ENCODE data around the gene CASKIN1. TPM values are rescaled to one million over a fixed set of nuclear protein-coding genes. Genes with fewer than 3 reads are reported as not detected.
"Not testable (repeated sequence)": the region's sequence is repeated elsewhere in the genome, so short reads cannot be mapped to it uniquely, and the experiment has no call there.

The CASKIN1 gene
- total RNA-seq, 1 experiment from 2014 or later: 5.9 TPM

DNA sequence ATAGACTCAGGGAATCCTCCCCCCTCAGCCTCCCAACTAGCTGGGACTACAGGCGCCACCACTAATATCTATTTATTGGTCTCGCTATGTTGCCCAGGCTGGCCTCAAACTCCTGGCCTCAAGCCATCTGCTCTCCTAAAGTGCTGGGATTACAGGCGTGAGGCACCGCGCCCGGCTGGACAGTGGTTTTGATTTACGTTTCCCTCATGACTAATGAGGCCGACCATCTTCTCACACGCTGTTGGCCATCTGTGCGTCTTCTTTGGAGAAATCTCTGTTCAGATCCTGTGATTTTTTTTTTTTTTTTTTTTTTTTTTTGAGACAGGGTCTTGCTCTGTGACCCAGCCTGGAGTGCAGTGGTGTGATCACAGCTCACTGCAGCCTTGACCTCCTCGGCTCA lies 67.2 kb downstream of the CASKIN1 start:
- POLR2A ChIA-PET; H2AFZ ChIP-seq (ENCODE audit: low read depth, low read length, poor library complexity, severe bottlenecking); H3K9me3 ChIP-seq (ENCODE audit: control insufficient read depth in 1 of 2, insufficient read depth in 1 of 2, low read depth in 1 of 2, low read length in 2 of 2); DNase-seq (ENCODE audit: low read depth, low spot score); BruUV-seq (replicated peaks); H3K36me3 ChIP-seq (ENCODE audit: control insufficient read depth in 1 of 2, insufficient read depth in 2 of 2, low read length in 2 of 2); H3K4me3 ChIP-seq (replicated peaks in 1 of 2; ENCODE audit: low read depth in 1 of 2, low read length in 2 of 2); intact Hi-C loops (cut with micrococcal nuclease); H4K20me1 ChIP-seq (ENCODE audit: insufficient read depth); CTCF ChIA-PET; H3K27me3 ChIP-seq (ENCODE audit: insufficient read depth, low read length); H3K9me2 ChIP-seq (ENCODE audit: insufficient read depth); RAD21 ChIA-PET (ENCODE audit: low non-redundant PET in 1 of 2, low total read pairs in 2 of 2, uncharacterized antibody in 2 of 2, unreplicated experiment in 2 of 2): not testable (repeated sequence)
- peak overlapping the region; percentile 84 for H3K27ac ChIP-seq (ENCODE audit: low read depth, low read length)
- ATAC-seq: peak; percentile 20
- H3K4me1 ChIP-seq (ENCODE audit: control insufficient read depth in 1 of 2, insufficient read depth in 2 of 2, low read length in 2 of 2): peaks cover 11 to 29% of the 10 kb centered on the region in 2 experiments
- H3K79me2 ChIP-seq (ENCODE audit: insufficient read depth, low read length): peaks cover 27% of the 10 kb centered on the region; the same call in 1 of the 2 replicates
- peak overlapping the region; percentile 65; the same call in 1 of the 2 replicates for H3K9ac ChIP-seq (ENCODE audit: low read length)
- peak overlapping the region; percentile 78 for H3K4me2 ChIP-seq (ENCODE audit: low read length)

- H4K20me1 ChIP-seq (ENCODE audit: insufficient read depth); BruUV-seq (replicated peaks); H3K9me2 ChIP-seq (ENCODE audit: insufficient read depth); H3K9me3 ChIP-seq (ENCODE audit: control insufficient read depth in 1 of 2, insufficient read depth in 1 of 2, low read depth in 1 of 2, low read length in 2 of 2); H3K36me3 ChIP-seq (ENCODE audit: control insufficient read depth in 1 of 2, insufficient read depth in 2 of 2, low read length in 2 of 2); H3K4me3 ChIP-seq (replicated peaks in 1 of 2; ENCODE audit: low read depth in 1 of 2, low read length in 2 of 2); H2AFZ ChIP-seq (ENCODE audit: low read depth, low read length, poor library complexity, severe bottlenecking); CTCF ChIA-PET; H3K27me3 ChIP-seq (ENCODE audit: insufficient read depth, low read length); intact Hi-C loops (cut with micrococcal nuclease); POLR2A ChIA-PET; RAD21 ChIA-PET (ENCODE audit: low non-redundant PET in 1 of 2, low total read pairs in 2 of 2, uncharacterized antibody in 2 of 2, unreplicated experiment in 2 of 2); DNase-seq (ENCODE audit: low read depth, low spot score); H3K9ac ChIP-seq (ENCODE audit: low read length): not testable (repeated sequence)
- Histone ChIP-seq H3K4me1 (ENCODE audit: control insufficient read depth in 1 of 2, insufficient read depth in 2 of 2, low read length in 2 of 2) (peaks cover 11 to 29% of the 10 kb centered on the region in 2 experiments), H3K79me2 (ENCODE audit: insufficient read depth, low read length) (peaks cover 27% of the 10 kb centered on the region; the same call in 1 of the 2 replicates), H3K4me2 (ENCODE audit: low read length) (peak overlapping the region; percentile 43; the same call in 1 of the 2 replicates), H3K27ac (ENCODE audit: low read depth, low read length) (peak overlapping the region; percentile 20)
- ATAC-seq: peak; percentile 44
Measured at GRCh38 chr16:2127630-2128280, 68.7 kb downstream of the CASKIN1 start.

MicroRNAs encoded within 50 kb of the gene (microRNA counts, 767-probe panel; counts per million panel counts)
- microRNA hsa-miR-3180 (not detected), microRNA hsa-miR-4516 (not detected)

Small RNA genes within 50 kb of the gene (microRNA-seq; reads per million reads assigned to microRNA genes)
- gene MIR3180-5 (ENCODE audit: borderline number of aligned reads) (not detected), gene MIR4516 (ENCODE audit: borderline number of aligned reads) (not detected)

Other genes with a start within 250 kb of the CASKIN1 start
- gene RPL3L, start 241.9 kb downstream of the CASKIN1 start, total RNA-seq (2021; ENCODE audit: unreplicated experiment): 0.93 TPM
- gene NDUFB10, start 237.1 kb downstream of the CASKIN1 start, total RNA-seq (2021; ENCODE audit: unreplicated experiment): 273 TPM
- gene RPS2, start 231.8 kb downstream of the CASKIN1 start, total RNA-seq (2021; ENCODE audit: unreplicated experiment): 6,265 TPM
- gene RNF151, start 229.7 kb downstream of the CASKIN1 start, total RNA-seq (2021; ENCODE audit: unreplicated experiment): 0.30 TPM
- gene TBL3, start 224.6 kb downstream of the CASKIN1 start, total RNA-seq (2021; ENCODE audit: unreplicated experiment): 68.9 TPM
- 10.0 TPM for gene NOXO1, start 215.1 kb downstream of the CASKIN1 start, total RNA-seq (2021; ENCODE audit: unreplicated experiment)
- gene GFER, start 212.4 kb downstream of the CASKIN1 start, total RNA-seq (2021; ENCODE audit: unreplicated experiment): 47.3 TPM
- gene SYNGR3, start 206.6 kb downstream of the CASKIN1 start, total RNA-seq (2021; ENCODE audit: unreplicated experiment): 11.5 TPM
- gene ZNF598, start 186.8 kb downstream of the CASKIN1 start, total RNA-seq (2021; ENCODE audit: unreplicated experiment): 57.4 TPM
- 226 TPM for gene NPW, start 176.8 kb downstream of the CASKIN1 start, total RNA-seq (2021; ENCODE audit: unreplicated experiment)
- 58.4 TPM for gene NHERF2, start 169.7 kb downstream of the CASKIN1 start, total RNA-seq (2021; ENCODE audit: unreplicated experiment)
- gene NTHL1, start 148.8 kb downstream of the CASKIN1 start, total RNA-seq (2021; ENCODE audit: unreplicated experiment): 40.1 TPM
- 74.1 TPM for gene TSC2, start 148.6 kb downstream of the CASKIN1 start, total RNA-seq (2021; ENCODE audit: unreplicated experiment)
- gene PKD1, start 60.7 kb downstream of the CASKIN1 start, total RNA-seq (2021; ENCODE audit: unreplicated experiment): 137 TPM
- 44.9 TPM for gene RAB26, start 48.0 kb downstream of the CASKIN1 start, total RNA-seq (2021; ENCODE audit: unreplicated experiment)
- 160 TPM for gene TRAF7, start 40.8 kb downstream of the CASKIN1 start, total RNA-seq (2021; ENCODE audit: unreplicated experiment)
- 58.7 TPM for gene MLST8, start 8.8 kb upstream of the CASKIN1 start, total RNA-seq (2021; ENCODE audit: unreplicated experiment)
- gene BRICD5, start 14.3 kb upstream of the CASKIN1 start, total RNA-seq (2021; ENCODE audit: unreplicated experiment): 9.8 TPM
- 32.6 TPM for gene PGP, start 18.2 kb upstream of the CASKIN1 start, total RNA-seq (2021; ENCODE audit: unreplicated experiment)
- 40.7 TPM for gene E4F1, start 27.0 kb upstream of the CASKIN1 start, total RNA-seq (2021; ENCODE audit: unreplicated experiment)
- gene DNASE1L2, start 39.8 kb upstream of the CASKIN1 start, total RNA-seq (2021; ENCODE audit: unreplicated experiment): 1.9 TPM
- gene ECI1, start 55.0 kb upstream of the CASKIN1 start, total RNA-seq (2021; ENCODE audit: unreplicated experiment): 140 TPM
- gene RNPS1, start 71.5 kb upstream of the CASKIN1 start, total RNA-seq (2021; ENCODE audit: unreplicated experiment): 257 TPM
- gene ABCA3, start 144.1 kb upstream of the CASKIN1 start, total RNA-seq (2021; ENCODE audit: unreplicated experiment): 5.4 TPM
- gene CCNF, start 232.8 kb upstream of the CASKIN1 start, total RNA-seq (2021; ENCODE audit: unreplicated experiment): 60.8 TPM